Breast epithelium (tissue), 3 donors: ENCODE results near the gene CENPT.

Source experiments
- POLR2A ChIP-seq: fragments of 450-650 bp; IDR thresholded peaks from one replicate; pipeline ENCODE4 v1.6.1; 2016; ENCODE audit warnings: antibody characterized with exemption, mild to moderate bottlenecking, moderate library complexity
- POLR2AphosphoS5 ChIP-seq, 3 donors: sonication (generic); formaldehyde crosslinking; IDR thresholded peaks; one replicate each; pipeline ENCODE4 v1.6.1; 2017; ENCODE audit warnings: antibody characterized with exemption in 3 of 3
- TF ChIP-seq, protein P1 (sequence below), 3 donors: fragments of 450-650 bp; IDR thresholded peaks; one replicate each; pipeline ENCODE4 v1.5.1; 2016 to 2017; ENCODE audit warnings: antibody characterized with exemption in 3 of 3, mild to moderate bottlenecking in 3 of 3, moderate library complexity in 3 of 3

DNA sequence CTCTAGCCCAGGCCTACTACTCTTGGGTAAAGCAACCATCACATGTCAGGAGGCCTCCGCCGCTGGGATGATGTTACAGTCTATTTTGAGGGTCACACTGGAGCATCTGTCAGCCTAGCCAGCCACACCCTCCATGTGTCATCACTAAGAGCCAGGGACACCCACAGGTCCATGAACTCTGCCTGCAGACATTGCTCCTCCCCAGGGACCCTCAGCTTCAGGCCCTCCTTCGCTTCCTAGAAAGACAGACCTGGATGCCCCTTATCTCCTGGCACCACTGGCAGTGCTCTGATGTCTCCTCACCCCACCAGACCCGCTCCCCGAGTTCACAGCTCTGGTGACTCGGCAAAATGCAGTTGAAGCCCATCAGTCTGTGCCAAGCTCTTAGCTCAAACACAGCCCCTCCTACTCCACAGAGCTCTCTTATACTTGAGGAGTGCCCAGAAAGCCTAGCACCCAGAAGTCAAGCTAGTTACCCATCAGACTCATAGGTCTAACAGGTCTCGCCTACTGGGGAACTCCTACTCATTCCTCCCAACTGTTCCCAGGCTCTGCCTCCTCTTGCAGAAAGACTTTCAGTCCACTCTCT lies 47.1 kb downstream of the CENPT start:
- TF ChIP-seq, protein P1, sequence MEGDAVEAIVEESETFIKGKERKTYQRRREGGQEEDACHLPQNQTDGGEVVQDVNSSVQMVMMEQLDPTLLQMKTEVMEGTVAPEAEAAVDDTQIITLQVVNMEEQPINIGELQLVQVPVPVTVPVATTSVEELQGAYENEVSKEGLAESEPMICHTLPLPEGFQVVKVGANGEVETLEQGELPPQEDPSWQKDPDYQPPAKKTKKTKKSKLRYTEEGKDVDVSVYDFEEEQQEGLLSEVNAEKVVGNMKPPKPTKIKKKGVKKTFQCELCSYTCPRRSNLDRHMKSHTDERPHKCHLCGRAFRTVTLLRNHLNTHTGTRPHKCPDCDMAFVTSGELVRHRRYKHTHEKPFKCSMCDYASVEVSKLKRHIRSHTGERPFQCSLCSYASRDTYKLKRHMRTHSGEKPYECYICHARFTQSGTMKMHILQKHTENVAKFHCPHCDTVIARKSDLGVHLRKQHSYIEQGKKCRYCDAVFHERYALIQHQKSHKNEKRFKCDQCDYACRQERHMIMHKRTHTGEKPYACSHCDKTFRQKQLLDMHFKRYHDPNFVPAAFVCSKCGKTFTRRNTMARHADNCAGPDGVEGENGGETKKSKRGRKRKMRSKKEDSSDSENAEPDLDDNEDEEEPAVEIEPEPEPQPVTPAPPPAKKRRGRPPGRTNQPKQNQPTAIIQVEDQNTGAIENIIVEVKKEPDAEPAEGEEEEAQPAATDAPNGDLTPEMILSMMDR (IDR thresholded peaks at IDR 0.05): no peak
- no peak for TF ChIP-seq POLR2AphosphoS5 (IDR thresholded peaks at IDR 0.05)
- TF ChIP-seq POLR2A: no peak
